ENCODE measurements around the gene MED1.

- no peak for TF ChIP-seq POLR2AphosphoS5 (IDR thresholded peaks at IDR 0.05)
- TF ChIP-seq CTCF (IDR thresholded peaks at IDR 0.05), result no peak
- TF ChIP-seq POLR2A (IDR thresholded peaks at IDR 0.05; ENCODE audit: low read depth), result no peak
- TF ChIP-seq EP300 (IDR thresholded peaks at IDR 0.05), result no peak
Measured at GRCh38 chr17:39376434-39376833, 74.6 kb downstream of the MED1 start.

Data from esophagus muscularis mucosa (tissue), 4 donors.